Urinary bladder (tissue), 4 donors: ENCODE data around the gene PCSK6. TPM values are rescaled to one million over a fixed set of nuclear protein-coding genes. Genes with fewer than 3 reads are reported as not detected.
A peak's percentile ranks its signal among the peaks of the same experiment; 100 is the strongest.
"Not testable (repeated sequence)": the region's sequence is repeated elsewhere in the genome, so short reads cannot be mapped to it uniquely, and the experiment has no call there.

ENCODE experiments used
- DNase-seq: peaks from one replicate; pipeline ENCODE4 v3.0.0-alpha.2; 2015; ENCODE audit errors: extremely low spot score
- H3K27ac ChIP-seq: one replicate; pipeline ENCODE4 v1.5.1; 2013; ENCODE audit warnings: low read depth, mild to moderate bottlenecking, moderate library complexity
- H3K36me3 ChIP-seq: one replicate; pipeline ENCODE4 v1.6.1; 2013; ENCODE audit warnings: mild to moderate bottlenecking, moderate library complexity; ENCODE audit not compliant: insufficient read depth
- H3K4me1 ChIP-seq: one replicate; pipeline ENCODE4 v1.6.1; 2013; ENCODE audit warnings: mild to moderate bottlenecking, moderate library complexity; ENCODE audit not compliant: insufficient read depth
- H3K4me3 ChIP-seq: one replicate; pipeline ENCODE4 v1.5.1; 2013; ENCODE audit warnings: low read depth, low read length
- WGBS: extraction: QIAGEN DNeasy Blood & Tissue Kit; methylation state at CpG from one replicate; pipeline ENCODE4 v1.1.7; 2013; 5-methylcytosine and 5-hydroxymethylcytosine counted together
- polyA plus RNA-seq: library from polyadenylated mRNA; stranded (reverse); fragments of 200-250 nt; gene quantifications from one replicate; pipeline ENCODE4 v1.2.3, GENCODE V29; 2013
- total RNA-seq: library from RNA; depleted of rRNA; stranded (reverse); fragments of >200 nt; gene quantifications from one replicate; pipeline ENCODE4 v1.2.3, GENCODE V29; 2014
- donor health status: healthy with polysubstance abuse.
- donor health status: healthy.

Gene PCSK6
- total and polyA plus RNA-seq, 2 donors, result 2.5 to 14.1 TPM

GRCh38 chr15:101368861-101369642 is 120.5 kb downstream of the PCSK6 start:
- no peak for DNase-seq
- H3K4me3 ChIP-seq, result no peak overlapping the region
- H3K36me3 ChIP-seq, result no peaks in the 10 kb centered on the region
- peaks cover 2% of the 10 kb centered on the region for H3K4me1 ChIP-seq
- H3K27ac ChIP-seq, result no peak overlapping the region
- WGBS, result 83% methylated on average over 15 of the region's 15 CpGs

GRCh38 chr15:101368086-101368780 is 121.3 kb downstream of the PCSK6 start:
- H3K4me1 ChIP-seq, result peaks cover 2% of the 10 kb centered on the region
- no peak for DNase-seq
- WGBS, result 94% methylated on average over 14 of the region's 14 CpGs
- no peaks in the 10 kb centered on the region for H3K36me3 ChIP-seq
- no peak overlapping the region for H3K4me3 ChIP-seq
- no peak overlapping the region for H3K27ac ChIP-seq

DNA sequence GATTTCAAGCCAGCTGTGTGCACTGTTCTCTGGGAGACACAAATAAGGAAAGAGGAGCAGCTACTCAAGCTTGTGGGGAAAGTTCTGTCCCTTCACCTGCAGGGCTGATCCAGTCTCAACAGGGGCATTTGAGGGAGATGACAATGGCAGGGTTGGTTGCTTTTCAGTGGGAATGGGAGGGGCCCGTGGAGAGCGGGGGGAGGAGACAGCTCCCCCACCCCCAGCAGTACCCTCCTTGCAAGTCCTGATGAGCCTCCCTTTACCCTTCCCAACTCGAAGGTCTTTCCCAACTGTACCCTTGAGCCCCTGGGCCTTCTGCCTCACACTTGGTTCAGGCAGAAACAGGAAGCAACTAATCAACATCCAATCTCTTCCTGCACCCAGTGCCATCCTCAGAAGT is 122.7 kb downstream of the PCSK6 start:
- Histone ChIP-seq H3K36me3 (no peaks in the 10 kb centered on the region), H3K27ac (no peak overlapping the region), H3K4me1 (no peaks in the 10 kb centered on the region), H3K4me3 (no peak overlapping the region)
- DNase-seq, result no peak
- WGBS, result 43% methylated on average over 3 of the region's 3 CpGs

- H3K27ac ChIP-seq, result no peak overlapping the region
- H3K36me3 ChIP-seq, result no peaks in the 10 kb centered on the region
- WGBS, result 81% methylated on average over 8 of the region's 8 CpGs
- H3K4me3 ChIP-seq, result no peak overlapping the region
- no peaks in the 10 kb centered on the region for H3K4me1 ChIP-seq
- no peak for DNase-seq
Observed at GRCh38 chr15:101362986-101363566, 126.4 kb downstream of the PCSK6 start.

DNA sequence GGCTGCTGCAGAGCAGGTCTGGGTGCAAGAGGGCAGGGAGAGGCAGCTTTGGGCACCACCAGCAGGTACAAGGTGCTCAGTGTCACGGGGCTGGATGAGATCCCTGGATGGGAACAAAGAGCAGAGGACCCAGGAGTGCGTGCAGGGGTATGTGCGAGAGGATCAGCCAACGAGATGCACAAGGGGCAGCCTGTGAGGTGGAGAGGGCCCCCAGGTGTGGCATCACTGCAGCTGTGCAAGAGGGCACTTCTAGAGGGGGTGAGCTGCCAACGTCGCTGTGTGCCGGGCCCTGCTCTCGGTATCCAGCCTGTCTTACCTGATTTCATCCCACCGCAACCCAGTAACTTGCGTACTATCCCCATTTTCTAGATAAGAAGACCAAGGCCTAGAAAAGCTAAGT is 127.1 kb downstream of the PCSK6 start:
- Histone ChIP-seq H3K36me3 (no peaks in the 10 kb centered on the region), H3K4me1 (no peaks in the 10 kb centered on the region), H3K27ac (no peak overlapping the region), H3K4me3 (no peak overlapping the region)
- 95% methylated on average over 10 of the region's 10 CpGs for WGBS
- DNase-seq, result no peak

DNA sequence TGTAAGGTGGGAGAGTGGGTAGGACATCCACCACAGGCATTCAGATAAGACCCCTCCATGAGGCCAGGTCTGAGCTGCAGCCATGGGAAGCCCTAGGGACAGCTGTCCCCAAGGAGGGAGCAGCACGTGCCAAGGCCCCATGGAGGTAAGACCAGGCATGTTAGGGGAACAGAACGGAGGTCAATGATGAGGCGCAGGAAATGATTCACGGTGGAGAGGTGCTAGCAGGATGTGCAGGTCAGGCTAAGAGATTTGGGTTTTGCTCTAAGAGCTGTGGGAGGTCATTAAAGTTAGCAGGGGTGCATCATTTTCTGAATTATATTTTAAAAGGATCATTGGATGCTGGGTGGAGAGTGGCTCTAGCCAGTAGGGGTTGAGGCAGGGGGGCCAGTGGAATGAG is 128.1 kb downstream of the PCSK6 start:
- H3K4me1 ChIP-seq, result no peaks in the 10 kb centered on the region
- no peaks in the 10 kb centered on the region for H3K36me3 ChIP-seq
- no peak overlapping the region for H3K4me3 ChIP-seq
- no peak overlapping the region for H3K27ac ChIP-seq
- no peak for DNase-seq
- 73% methylated on average over 4 of the region's 4 CpGs for WGBS

DNA sequence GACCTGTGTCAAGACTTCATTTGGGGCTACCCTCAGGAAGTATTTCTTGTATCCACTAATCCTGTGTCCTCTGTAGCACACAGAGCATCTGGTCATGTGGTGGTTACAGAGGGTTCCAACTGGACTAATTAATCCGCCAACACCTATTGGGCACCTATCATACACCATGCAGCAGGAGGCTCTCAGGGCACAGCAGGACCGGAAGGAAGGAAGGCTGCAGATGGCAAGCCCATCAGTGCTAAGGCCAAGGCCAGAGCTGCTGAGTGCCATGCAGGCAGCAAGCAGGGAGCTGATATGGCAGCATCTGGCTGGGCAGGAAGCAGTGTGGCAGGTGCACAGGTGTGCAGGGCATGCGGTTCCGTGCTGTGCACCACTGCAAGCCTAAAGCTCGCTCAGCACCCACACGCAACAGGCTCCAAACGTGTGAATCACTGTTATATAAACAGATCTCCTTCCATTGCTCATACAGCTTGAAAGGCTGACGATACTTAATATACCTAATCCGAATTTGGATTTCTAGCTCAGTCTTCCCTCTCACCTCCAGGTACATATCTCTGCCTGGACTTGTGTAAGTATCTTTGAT is 130.1 kb downstream of the PCSK6 start:
- H3K36me3 ChIP-seq, result no peaks in the 10 kb centered on the region
- no peak overlapping the region for H3K4me3 ChIP-seq
- H3K4me1 ChIP-seq, result no peaks in the 10 kb centered on the region
- no peak for DNase-seq
- WGBS, result 66% methylated on average over 9 of the region's 9 CpGs
- H3K27ac ChIP-seq, result no peak overlapping the region

- H3K4me3 ChIP-seq, result no peak overlapping the region
- no peaks in the 10 kb centered on the region for H3K36me3 ChIP-seq
- no peaks in the 10 kb centered on the region for H3K4me1 ChIP-seq
- no peak overlapping the region for H3K27ac ChIP-seq
- WGBS, result 73% methylated on average over 7 of the region's 7 CpGs
- DNase-seq, result peak; percentile 53
Observed at GRCh38 chr15:101358895-101359294, 130.6 kb downstream of the PCSK6 start.

GRCh38 chr15:101357885-101358284 is 131.6 kb downstream of the PCSK6 start:
- Histone ChIP-seq H3K27ac (no peak overlapping the region), H3K36me3 (no peaks in the 10 kb centered on the region), H3K4me1 (no peaks in the 10 kb centered on the region), H3K4me3 (no peak overlapping the region)
- WGBS, result 93% methylated on average over 11 of the region's 11 CpGs
- DNase-seq, result no peak

GRCh38 chr15:101357333-101357732 is 132.2 kb downstream of the PCSK6 start:
- WGBS, result 74% methylated on average over 15 of the region's 15 CpGs
- Histone ChIP-seq H3K36me3 (no peaks in the 10 kb centered on the region), H3K4me1 (no peaks in the 10 kb centered on the region), H3K4me3 (no peak overlapping the region), H3K27ac (no peak overlapping the region)
- DNase-seq, result no peak

- WGBS, result 87% methylated on average over 9 of the region's 9 CpGs
- not testable (repeated sequence) for H3K36me3 ChIP-seq, DNase-seq, H3K4me3 ChIP-seq, H3K27ac ChIP-seq, H3K4me1 ChIP-seq
Observed at GRCh38 chr15:101356512-101357172, 132.9 kb downstream of the PCSK6 start.

GRCh38 chr15:101355678-101356464 is 133.6 kb downstream of the PCSK6 start:
- DNase-seq, result no peak
- 88% methylated on average over 23 of the region's 23 CpGs for WGBS
- no peak overlapping the region for H3K27ac ChIP-seq
- H3K36me3 ChIP-seq, result no peaks in the 10 kb centered on the region
- H3K4me3 ChIP-seq, result no peak overlapping the region
- H3K4me1 ChIP-seq, result no peaks in the 10 kb centered on the region
